ENCODE data around the gene KCNQ4. TPM values are rescaled to one million over a fixed set of nuclear protein-coding genes. Genes with fewer than 3 reads are reported as not detected.

KCNQ4 gene
- total RNA-seq, 4 donors from 2014 or later = 1.1 to 3.8 (median 1.5) TPM

- Histone ChIP-seq H3K27me3 (no peaks in the 10 kb centered on the region), H3K4me1 (no peaks in the 10 kb centered on the region), H3K27ac (no peak overlapping the region), H3K9me3 (no peaks in the 10 kb centered on the region), H3K4me3 (no peak overlapping the region), H3K36me3 (no peaks in the 10 kb centered on the region)
- 93% methylated on average over 8 of the region's 17 CpGs for WGBS
- TF ChIP-seq POLR2A (IDR thresholded peaks at IDR 0.05) (no peak), CTCF (IDR thresholded peaks at IDR 0.05) (no peak), POLR2AphosphoS5 (IDR thresholded peaks at IDR 0.05) (no peak), EP300 (IDR thresholded peaks at IDR 0.05) (no peak)
- no peak for DNase-seq (ENCODE audit: low spot score in 2 of 2)
Observed at GRCh38 chr1:40823983-40824382, 40.4 kb downstream of the KCNQ4 start.

GRCh38 chr1:40824591-40825434 is 41.2 kb downstream of the KCNQ4 start:
- no peak for TF ChIP-seq POLR2AphosphoS5 (IDR thresholded peaks at IDR 0.05)
- Histone ChIP-seq H3K9me3 (no peaks in the 10 kb centered on the region), H3K27ac (no peak overlapping the region), H3K36me3 (no peaks in the 10 kb centered on the region), H3K4me1 (no peaks in the 10 kb centered on the region), H3K4me3 (no peak overlapping the region), H3K27me3 (no peaks in the 10 kb centered on the region)
- no peak for DNase-seq (ENCODE audit: low spot score in 2 of 2)
- 77% methylated on average over 18 of the region's 18 CpGs for WGBS

GRCh38 chr1:40825435-40825788 is 41.8 kb downstream of the KCNQ4 start:
- no peaks in the 10 kb centered on the region for H3K36me3 ChIP-seq
- no peaks in the 10 kb centered on the region for H3K9me3 ChIP-seq
- H3K27me3 ChIP-seq = no peaks in the 10 kb centered on the region
- H3K27ac ChIP-seq = no peak overlapping the region
- no peak overlapping the region for H3K4me3 ChIP-seq
- no peak for TF ChIP-seq CTCF (IDR thresholded peaks at IDR 0.05)
- no peak for TF ChIP-seq POLR2AphosphoS5 (IDR thresholded peaks at IDR 0.05)
- no peak for TF ChIP-seq POLR2A (IDR thresholded peaks at IDR 0.05)
- no peak for TF ChIP-seq EP300 (IDR thresholded peaks at IDR 0.05)
- WGBS = 71% methylated on average over 3 of the region's 3 CpGs
- no peak for DNase-seq (ENCODE audit: low spot score in 2 of 2)
- H3K4me1 ChIP-seq = no peaks in the 10 kb centered on the region

- Histone ChIP-seq H3K4me3 (no peak overlapping the region), H3K4me1 (no peaks in the 10 kb centered on the region), H3K9me3 (no peaks in the 10 kb centered on the region), H3K27me3 (no peaks in the 10 kb centered on the region), H3K36me3 (no peaks in the 10 kb centered on the region), H3K27ac (no peak overlapping the region)
- 33% methylated on average over 1 of the region's 5 CpGs for WGBS
- DNase-seq (ENCODE audit: low spot score in 2 of 2) = no peak
- no peak for TF ChIP-seq EP300 (IDR thresholded peaks at IDR 0.05)
- no peak for TF ChIP-seq POLR2AphosphoS5 (IDR thresholded peaks at IDR 0.05)
- TF ChIP-seq POLR2A (IDR thresholded peaks at IDR 0.05) = no peak
- TF ChIP-seq CTCF (IDR thresholded peaks at IDR 0.05) = no peak
Observed at GRCh38 chr1:40825996-40826395, 42.4 kb downstream of the KCNQ4 start.

GRCh38 chr1:40829631-40830245 is 46.2 kb downstream of the KCNQ4 start:
- Histone ChIP-seq H3K4me1 (no peaks in the 10 kb centered on the region), H3K4me3 (no peak overlapping the region), H3K36me3 (no peaks in the 10 kb centered on the region), H3K27ac (no peak overlapping the region), H3K9me3 (no peaks in the 10 kb centered on the region), H3K27me3 (no peaks in the 10 kb centered on the region)
- DNase-seq (ENCODE audit: low spot score in 2 of 2) = no peak
- TF ChIP-seq EP300 (IDR thresholded peaks at IDR 0.05) = no peak
- no peak for TF ChIP-seq POLR2A (IDR thresholded peaks at IDR 0.05)
- no peak for TF ChIP-seq POLR2AphosphoS5 (IDR thresholded peaks at IDR 0.05)
- no peak for TF ChIP-seq CTCF (IDR thresholded peaks at IDR 0.05)
- 78% methylated on average over 13 of the region's 14 CpGs for WGBS
